A673 (cell line): ENCODE data around the gene MTREX.

ENCODE experiments used
- CTCF ChIP-seq: fragments of 300-800, 200-600 bp; sonication (generic); conservative IDR thresholded peaks from 2 replicates; pipeline ENCODE4 v1.5.1; 2017; ENCODE audit warnings: low read depth, mild to moderate bottlenecking, antibody characterized with exemption, low read length, moderate library complexity, mixed read lengths
- EZH2 ChIP-seq: fragments of 200-600 bp; sonication (generic); IDR thresholded peaks from 2 replicates; pipeline ENCODE4 v1.6.1; 2017; ENCODE audit warnings: borderline replicate concordance, low read depth, mild to moderate bottlenecking, mixed read lengths, antibody characterized with exemption, low read length; ENCODE audit not compliant: poor library complexity, severe bottlenecking

- TF ChIP-seq CTCF (no peak), EZH2 (no peak)
These were observed 162.5 kb downstream of the MTREX start for GRCh38 chr5:55470282-55470681.
